ENCODE measurements around the gene PEX5L. TPM values are rescaled to one million over a fixed set of nuclear protein-coding genes. Genes with fewer than 3 reads are reported as not detected.

The PEX5L gene
- total and polyA plus RNA-seq, 2 donors (not counting 1 experiment from before 2014, with no cell fraction given) = 0.52 to 5.9 TPM

DNA sequence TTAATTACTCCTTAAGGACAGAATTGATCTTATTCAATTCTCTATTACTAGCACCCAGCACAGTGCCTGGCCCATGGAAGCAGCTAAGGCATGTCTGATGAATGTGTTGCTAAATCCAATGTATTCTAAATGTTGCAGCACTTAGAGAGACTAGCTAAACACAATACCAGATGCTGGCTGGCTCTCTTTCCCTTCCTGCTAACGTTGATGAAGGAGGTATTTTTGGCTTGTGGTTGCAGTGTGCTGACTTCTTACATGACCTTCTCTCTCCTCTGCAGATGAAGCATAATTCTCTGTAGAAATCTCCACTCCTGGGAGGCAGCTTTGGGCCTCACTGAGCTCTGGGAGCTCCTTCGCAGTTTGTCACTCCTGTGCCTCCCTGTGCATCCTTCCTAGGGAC is 183.6 kb downstream of the PEX5L start:
- Histone ChIP-seq H3K27me3 (ENCODE audit: control insufficient read depth, insufficient read depth, low read length) (no peaks in the 10 kb centered on the region), H3K4me3 (replicated peaks in 1 of 4; ENCODE audit: control extremely low read depth in 1 of 4, insufficient read depth in 1 of 4, low read depth in 3 of 4, low read length in 4 of 4) (no peak overlapping the region), H3K79me2 (ENCODE audit: control insufficient read depth, insufficient read depth, low read length) (no peaks in the 10 kb centered on the region), H3K27ac (ENCODE audit: insufficient read depth, low read length) (peak overlapping the region; percentile 35), H3K9ac (ENCODE audit: insufficient read depth, low read length) (no peak overlapping the region), H3K9me3 (ENCODE audit: control insufficient read depth, insufficient read depth, low read depth, low read length) (no peaks in the 10 kb centered on the region), H3K36me3 (ENCODE audit: control insufficient read depth, insufficient read depth, low read length) (no peaks in the 10 kb centered on the region), H4K20me1 (ENCODE audit: control insufficient read depth, extremely low read depth, insufficient read depth, low read length) (no peaks in the 10 kb centered on the region), H2AFZ (ENCODE audit: low read length) (no peak overlapping the region), H3K4me2 (ENCODE audit: extremely low read depth, insufficient read depth, low read length) (no peak overlapping the region), H3K4me1 (ENCODE audit: control insufficient read depth, extremely low read depth, insufficient read depth, low read length) (no peaks in the 10 kb centered on the region)
- TF ChIP-seq CTCF (conservative IDR thresholded peaks at IDR 0.05 in 1 of 2, IDR thresholded peaks at IDR 0.05 in 1 of 2; ENCODE audit: low read depth in 1 of 2, low read length in 2 of 2) (no peak), EZH2 (IDR thresholded peaks at IDR 0.05; ENCODE audit: low read length, missing control alignments) (no peak)
- DNase-seq (ENCODE audit: low read depth in 2 of 2) = peak; percentile 83 to 91

DNA sequence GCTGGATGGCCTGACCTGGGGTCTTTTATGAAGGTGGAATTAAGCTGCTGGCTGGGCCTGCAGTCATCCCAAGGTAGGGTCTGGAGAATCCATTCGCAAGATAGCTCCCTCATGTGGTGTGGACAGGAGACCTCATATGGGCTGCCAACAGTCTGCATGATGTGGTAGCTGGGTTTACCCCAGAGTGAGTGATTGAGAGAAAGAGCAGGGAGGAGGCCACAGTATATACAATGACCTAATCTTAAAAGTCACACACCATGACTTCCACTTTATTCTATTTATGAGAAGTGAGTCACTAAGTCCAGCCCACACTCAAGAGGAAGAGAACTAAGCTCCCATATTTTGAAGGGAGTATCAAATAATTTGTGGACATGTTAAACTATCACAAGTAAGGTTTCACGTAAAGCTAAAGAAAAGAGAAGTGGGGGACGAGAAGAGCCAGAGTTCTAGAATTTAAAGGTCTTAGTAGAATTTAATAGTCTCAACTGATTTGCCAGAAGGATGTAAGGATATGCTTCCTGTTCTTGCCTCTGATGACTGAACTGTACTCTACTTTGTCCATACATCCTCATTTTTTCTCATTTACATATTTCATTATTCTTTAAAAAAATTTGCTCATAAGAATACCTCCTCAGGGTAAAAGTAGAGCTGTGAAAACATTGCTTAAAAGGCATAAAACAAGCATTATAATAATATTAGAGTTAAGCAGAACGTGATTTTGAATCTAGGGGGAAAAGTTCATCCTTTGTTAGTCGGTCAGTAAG is 184.4 kb downstream of the PEX5L start:
- peak overlapping the region; percentile 35 for H3K27ac ChIP-seq (ENCODE audit: insufficient read depth, low read length)
- H3K36me3 ChIP-seq (ENCODE audit: control insufficient read depth, insufficient read depth, low read length) = no peaks in the 10 kb centered on the region
- no peaks in the 10 kb centered on the region for H3K27me3 ChIP-seq (ENCODE audit: control insufficient read depth, insufficient read depth, low read length)
- no peak overlapping the region for H3K4me3 ChIP-seq (replicated peaks in 1 of 4; ENCODE audit: control extremely low read depth in 1 of 4, insufficient read depth in 1 of 4, low read depth in 3 of 4, low read length in 4 of 4)
- H3K4me2 ChIP-seq (ENCODE audit: extremely low read depth, insufficient read depth, low read length) = no peak overlapping the region
- no peaks in the 10 kb centered on the region for H3K9me3 ChIP-seq (ENCODE audit: control insufficient read depth, insufficient read depth, low read depth, low read length)
- H3K9ac ChIP-seq (ENCODE audit: insufficient read depth, low read length) = no peak overlapping the region
- DNase-seq (ENCODE audit: low read depth in 2 of 2) = peak; percentile 76 to 80
- H3K79me2 ChIP-seq (ENCODE audit: control insufficient read depth, insufficient read depth, low read length) = no peaks in the 10 kb centered on the region
- TF ChIP-seq EZH2 (IDR thresholded peaks at IDR 0.05; ENCODE audit: low read length, missing control alignments) = no peak
- peak; percentile 22 to 30 for TF ChIP-seq CTCF (conservative IDR thresholded peaks at IDR 0.05 in 1 of 2, IDR thresholded peaks at IDR 0.05 in 1 of 2; ENCODE audit: low read depth in 1 of 2, low read length in 2 of 2)
- no peak overlapping the region for H2AFZ ChIP-seq (ENCODE audit: low read length)
- H4K20me1 ChIP-seq (ENCODE audit: control insufficient read depth, extremely low read depth, insufficient read depth, low read length) = no peaks in the 10 kb centered on the region
- H3K4me1 ChIP-seq (ENCODE audit: control insufficient read depth, extremely low read depth, insufficient read depth, low read length) = no peaks in the 10 kb centered on the region

DNA sequence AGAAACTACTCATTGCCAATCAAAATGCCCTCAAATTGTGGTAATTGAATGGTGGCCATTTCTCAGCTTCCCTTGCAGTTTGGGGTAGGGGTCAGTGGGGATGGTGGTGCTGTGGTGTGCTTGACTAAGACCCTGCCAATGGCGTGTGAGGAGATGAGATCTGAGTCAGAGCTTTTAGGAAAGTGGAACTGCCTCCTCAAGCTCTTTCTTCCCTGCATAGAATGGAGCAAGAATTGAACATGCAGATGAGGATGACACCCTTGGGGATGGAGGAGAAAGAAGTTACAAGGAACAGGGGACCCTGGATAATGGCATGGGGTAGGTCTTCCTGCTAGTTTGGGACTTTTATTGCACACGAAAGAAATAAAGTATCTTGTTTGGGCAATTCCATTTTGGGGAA is 188.0 kb downstream of the PEX5L start:
- H3K4me2 ChIP-seq (ENCODE audit: extremely low read depth, insufficient read depth, low read length) = no peak overlapping the region
- DNase-seq (ENCODE audit: low read depth in 2 of 2) = no peak
- no peaks in the 10 kb centered on the region for H4K20me1 ChIP-seq (ENCODE audit: control insufficient read depth, extremely low read depth, insufficient read depth, low read length)
- no peak overlapping the region for H3K27ac ChIP-seq (ENCODE audit: insufficient read depth, low read length)
- H3K9me3 ChIP-seq (ENCODE audit: control insufficient read depth, insufficient read depth, low read depth, low read length) = no peaks in the 10 kb centered on the region
- no peaks in the 10 kb centered on the region for H3K79me2 ChIP-seq (ENCODE audit: control insufficient read depth, insufficient read depth, low read length)
- TF ChIP-seq EZH2 (IDR thresholded peaks at IDR 0.05; ENCODE audit: low read length, missing control alignments) = no peak
- TF ChIP-seq CTCF (conservative IDR thresholded peaks at IDR 0.05 in 1 of 2, IDR thresholded peaks at IDR 0.05 in 1 of 2; ENCODE audit: low read depth in 1 of 2, low read length in 2 of 2) = no peak
- H3K4me1 ChIP-seq (ENCODE audit: control insufficient read depth, extremely low read depth, insufficient read depth, low read length) = no peaks in the 10 kb centered on the region
- H3K9ac ChIP-seq (ENCODE audit: insufficient read depth, low read length) = no peak overlapping the region
- no peaks in the 10 kb centered on the region for H3K36me3 ChIP-seq (ENCODE audit: control insufficient read depth, insufficient read depth, low read length)
- H3K27me3 ChIP-seq (ENCODE audit: control insufficient read depth, insufficient read depth, low read length) = no peaks in the 10 kb centered on the region
- no peak overlapping the region for H3K4me3 ChIP-seq (replicated peaks in 1 of 4; ENCODE audit: control extremely low read depth in 1 of 4, insufficient read depth in 1 of 4, low read depth in 3 of 4, low read length in 4 of 4)
- no peak overlapping the region for H2AFZ ChIP-seq (ENCODE audit: low read length)

Measured in fibroblast of lung (primary cell).